ENCODE data around the gene ERAS.
"Not testable (repeated sequence)": the region's sequence is repeated elsewhere in the genome, so short reads cannot be mapped to it uniquely, and the experiment has no call there.

Gene ERAS

GRCh38 chrX:48833542-48834138 is 7.3 kb downstream of the ERAS start:
- no peak for FAIRE-seq

- no peak for FAIRE-seq
Observed at GRCh38 chrX:48834383-48834709, 8.0 kb downstream of the ERAS start.

GRCh38 chrX:48835524-48836329 is 9.4 kb downstream of the ERAS start, which contains the start of gene PCSK1N:
Gene PCSK1N (minus strand): TSS chrX:48835610. CDS start chrX:48835532, 78 bp downstream.
- FAIRE-seq: no peak

DNA sequence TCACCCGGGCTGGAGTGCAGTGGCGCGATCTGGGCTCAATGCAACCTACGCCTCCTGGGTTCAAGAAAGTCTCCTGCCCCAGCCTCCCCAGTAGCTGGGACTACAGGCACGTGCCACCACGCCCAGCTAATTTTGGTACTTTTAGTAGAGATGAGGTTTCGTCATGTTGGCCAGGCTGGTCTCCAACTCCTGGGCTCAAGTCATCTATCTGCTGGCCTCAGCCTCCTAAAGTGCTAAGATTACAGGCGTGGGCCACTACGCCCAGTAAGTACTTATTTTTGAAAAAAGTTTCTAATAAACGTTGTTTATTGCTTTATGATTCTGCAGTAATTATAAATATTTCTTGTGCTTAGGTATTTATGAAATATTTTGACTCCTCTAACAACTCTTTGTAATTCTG is 13.4 kb downstream of the ERAS start:
- no peak for FAIRE-seq

DNA sequence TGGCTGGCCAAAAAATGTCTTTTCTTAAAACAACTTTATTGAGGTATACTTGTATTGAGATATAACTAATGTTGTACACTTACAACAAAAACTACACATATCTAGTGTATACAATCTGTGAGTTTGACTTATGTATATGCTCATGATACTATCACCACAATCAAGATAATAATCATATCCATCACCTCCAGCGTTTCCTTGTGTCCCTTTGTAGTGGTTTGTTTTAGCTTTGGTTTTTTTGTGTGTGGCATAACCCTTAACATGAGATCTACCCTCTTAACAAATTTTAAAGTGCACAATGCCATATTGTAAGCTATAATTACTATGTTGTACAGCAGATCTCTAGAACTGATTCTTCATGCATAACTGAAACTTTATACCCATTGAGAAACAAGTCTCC is 22.5 kb downstream of the ERAS start:
- FAIRE-seq: no peak

- no peak for FAIRE-seq
Observed at GRCh38 chrX:48852857-48853256, 26.5 kb downstream of the ERAS start.

DNA sequence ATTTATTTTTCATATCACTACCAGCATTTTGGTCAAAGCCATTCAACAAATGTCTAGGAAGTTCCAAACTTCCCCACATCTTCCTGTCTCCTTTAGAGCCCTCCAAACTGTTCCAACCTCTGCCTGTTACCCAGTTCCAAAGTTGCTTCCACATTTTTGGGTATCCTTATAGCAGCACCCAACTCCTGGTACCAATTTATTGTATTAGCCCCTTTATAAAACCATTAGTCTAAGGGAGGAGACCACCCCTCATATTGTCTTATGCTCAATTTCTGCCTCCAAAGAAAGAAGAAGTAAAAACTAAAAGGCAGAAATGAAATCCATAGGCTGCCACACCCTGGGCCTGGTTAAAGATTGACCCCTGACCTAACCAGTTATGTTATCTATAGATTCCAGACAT is 27.2 kb downstream of the ERAS start:
- FAIRE-seq: not testable (repeated sequence)

DNA sequence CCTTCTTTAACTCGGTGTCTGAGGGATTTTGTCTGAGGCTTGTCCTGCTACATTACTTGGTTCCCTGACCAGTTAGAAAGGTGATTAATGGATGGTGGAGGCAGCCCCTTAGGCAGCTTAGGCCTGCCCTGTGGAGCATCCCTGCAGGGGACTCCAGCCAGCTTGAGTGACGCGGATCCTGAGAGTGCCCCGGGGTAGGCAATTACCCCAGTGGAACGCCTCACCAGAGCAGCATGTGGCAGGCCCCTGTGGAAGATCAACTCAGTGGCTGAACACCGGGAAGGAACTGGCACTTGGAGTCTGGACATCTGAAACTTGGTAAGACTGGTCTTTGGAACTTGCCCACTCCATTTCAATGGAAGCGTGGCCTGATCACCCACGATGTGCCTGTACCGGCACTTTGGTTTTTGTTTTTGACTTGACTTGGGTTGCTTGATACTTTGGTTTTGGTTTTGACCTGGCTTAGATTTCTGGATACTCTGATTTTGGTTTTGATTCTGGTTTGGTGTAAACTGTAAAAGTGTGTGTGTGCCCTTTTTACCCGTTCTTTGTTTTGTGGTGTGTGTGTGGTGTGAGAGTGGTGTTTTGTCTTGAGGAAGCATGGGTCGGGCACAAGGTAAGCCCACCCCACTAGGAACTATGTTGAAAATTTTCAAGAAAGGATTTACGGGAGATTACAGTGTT is 27.9 kb downstream of the ERAS start:
- not testable (repeated sequence) for FAIRE-seq

DNA sequence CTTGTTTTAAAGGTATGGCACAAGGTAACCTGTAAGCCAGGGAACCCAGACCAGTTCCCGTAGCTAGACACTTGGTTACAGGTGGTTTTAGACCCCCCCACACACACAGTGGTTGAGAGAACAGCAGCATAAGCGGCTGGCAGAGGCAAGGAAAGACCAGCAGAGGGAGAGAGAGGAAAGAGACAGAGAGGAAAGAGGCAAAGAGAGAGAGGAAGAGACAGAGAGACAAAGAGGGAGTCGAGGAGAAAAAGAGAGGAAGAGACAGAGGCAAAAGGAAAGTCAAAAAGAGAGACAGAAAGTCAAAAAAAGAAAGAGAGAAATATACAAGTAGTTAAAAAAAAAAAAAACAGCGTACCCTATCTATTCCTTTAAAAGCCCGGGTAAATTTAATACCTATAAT is 28.6 kb downstream of the ERAS start:
- FAIRE-seq: no peak

DNA sequence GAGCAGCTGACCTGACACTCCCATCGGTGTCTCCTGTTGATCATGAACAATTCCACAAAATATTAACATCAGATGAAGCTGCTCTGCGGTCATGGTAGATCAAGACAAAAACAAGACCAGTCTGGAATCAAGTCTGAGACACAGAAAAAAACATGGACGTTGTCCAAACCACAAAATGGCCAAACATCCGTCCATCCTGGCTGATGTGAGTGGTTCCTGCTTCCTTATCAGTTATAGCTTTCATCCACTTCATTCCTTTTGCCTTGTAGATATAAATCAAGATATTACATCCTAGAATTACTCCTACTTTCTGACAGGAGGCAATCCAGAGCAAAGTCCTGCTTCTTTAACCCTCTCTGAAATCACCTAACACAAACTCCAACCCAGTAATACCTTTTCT is 37.9 kb downstream of the ERAS start:
- no peak for FAIRE-seq

GRCh38 chrX:48872017-48872416 is 45.7 kb downstream of the ERAS start:
- not testable (repeated sequence) for FAIRE-seq

GRCh38 chrX:48876944-48877343 is 50.6 kb downstream of the ERAS start:
- FAIRE-seq: not testable (repeated sequence)

Measured in TTC549 (cell line).